Renal pelvis (tissue), 4 donors: Measurements from ENCODE around the gene IGFBP4. TPM values are rescaled to one million over a fixed set of nuclear protein-coding genes. Genes with fewer than 3 reads are reported as not detected.
A peak's percentile ranks its signal among the peaks of the same experiment; 100 is the strongest.

ENCODE experiments used
- DNase-seq: peaks from one replicate; pipeline ENCODE4 v3.0.0-alpha.2; 2013
- polyA plus RNA-seq, 3 donors: library from polyadenylated mRNA; unstranded; fragments of 120-200 nt; gene quantifications; one replicate each; pipeline ENCODE4 v1.2.1, GENCODE V29; 2013; ENCODE audit not compliant: insufficient read length in 3 of 3

IGFBP4 gene
- polyA plus RNA-seq, 3 donors: 341 to 358 (median 349) TPM

DNA sequence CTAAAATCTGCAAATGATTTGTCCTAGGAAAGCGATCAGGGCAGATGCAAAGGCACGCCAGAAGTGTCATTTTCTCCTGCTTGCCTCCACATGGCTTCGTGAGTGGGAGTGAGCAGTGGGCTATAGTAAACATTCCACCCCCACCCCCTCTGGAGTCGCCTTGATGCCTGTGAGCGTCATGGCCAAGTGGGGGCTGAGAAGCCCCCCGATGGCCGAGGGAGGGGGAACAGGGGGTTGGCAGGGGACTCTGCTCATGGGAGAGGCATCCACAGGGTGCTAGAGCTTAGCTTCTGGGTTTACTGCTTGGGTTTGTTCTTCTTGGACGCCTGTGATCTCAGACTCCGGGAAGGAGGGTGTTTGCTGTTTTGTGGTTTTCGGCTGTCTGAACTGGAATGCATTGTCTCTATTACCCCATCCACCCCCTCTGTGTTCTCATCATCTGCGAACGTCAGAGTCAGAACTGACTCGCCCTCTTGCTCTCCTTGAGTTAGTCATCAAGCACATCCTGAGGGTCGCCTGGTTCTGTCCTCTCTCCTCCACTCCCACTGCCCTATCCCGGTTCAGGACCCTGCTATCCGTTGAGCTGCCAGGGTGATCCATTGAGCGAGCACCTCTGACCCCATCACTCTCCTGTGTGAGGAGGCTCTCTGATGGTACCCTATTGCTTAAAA, 42.7 kb downstream of the IGFBP4 start:
- peak; percentile 53 for DNase-seq

DNA sequence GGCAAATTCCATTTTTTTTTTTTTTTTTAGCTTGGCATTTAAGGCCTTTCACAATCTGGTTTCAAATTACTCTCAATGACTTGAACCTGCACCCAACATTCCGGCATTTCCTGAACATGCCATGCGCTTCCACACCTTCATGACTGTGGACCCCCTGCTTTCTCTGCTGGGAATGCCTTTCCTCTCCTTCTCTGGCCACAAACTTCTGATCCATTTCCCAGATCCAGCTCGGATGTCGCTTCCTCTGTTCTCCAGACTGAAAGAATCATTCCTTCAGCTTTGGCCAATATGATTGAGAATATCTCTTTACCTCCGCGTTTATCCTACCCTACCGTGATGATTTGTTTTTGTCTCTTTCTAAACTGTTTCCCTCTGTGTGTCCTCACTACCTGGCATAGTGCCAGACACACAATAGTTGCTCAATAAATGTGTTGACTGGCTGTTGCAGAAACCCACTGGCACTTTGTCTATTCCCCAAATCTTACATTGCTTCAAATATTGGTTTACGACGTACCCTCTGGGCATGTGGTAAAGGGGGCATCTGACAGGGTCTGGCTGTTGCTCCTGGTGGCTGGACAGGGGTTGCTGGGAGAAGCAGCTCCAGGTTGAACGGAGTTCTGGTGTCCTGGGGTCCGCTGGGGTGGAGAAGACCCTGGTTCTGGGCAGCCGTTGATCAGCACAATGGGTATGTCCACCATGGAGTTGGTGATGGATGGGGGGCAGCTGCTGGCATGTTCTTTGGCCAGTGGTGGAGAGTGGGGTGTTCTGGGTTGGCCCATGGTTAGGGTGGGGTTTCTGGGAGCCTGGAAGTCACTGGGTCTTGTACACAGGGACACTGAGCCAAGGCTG, 43.5 kb downstream of the IGFBP4 start:
- DNase-seq: no peak

DNA sequence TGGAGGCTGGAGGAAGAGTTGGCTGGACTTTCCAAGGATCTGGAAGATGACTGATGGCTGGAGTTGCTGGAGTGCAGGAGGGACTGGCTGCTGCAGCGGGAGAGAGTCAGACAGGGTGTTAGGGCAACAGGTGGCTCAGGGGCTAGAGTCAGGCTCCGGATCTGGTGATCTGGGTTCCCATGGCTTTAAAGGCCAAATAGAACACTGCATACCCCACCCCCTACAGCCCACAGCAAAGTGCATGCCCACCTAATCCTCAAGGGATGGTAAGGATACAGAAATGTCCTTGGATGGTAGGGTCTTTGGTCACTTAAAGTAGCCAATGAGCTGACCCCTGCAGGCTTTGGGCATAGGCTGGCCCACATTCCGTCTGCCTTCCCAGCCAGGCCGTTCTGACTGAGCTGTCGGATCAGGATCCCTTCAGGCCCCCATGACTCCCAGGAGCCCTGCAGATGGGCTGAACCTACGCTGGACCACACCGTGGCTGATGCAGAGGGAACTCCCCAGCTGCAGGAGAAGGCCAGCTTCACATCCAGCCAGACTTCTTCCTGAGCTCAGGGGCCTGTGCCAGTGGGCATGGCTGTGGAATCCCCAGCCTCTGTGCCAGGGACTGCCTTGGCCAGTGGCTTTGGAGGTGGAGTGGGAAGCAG, 44.2 kb downstream of the IGFBP4 start:
- DNase-seq: no peak

DNA sequence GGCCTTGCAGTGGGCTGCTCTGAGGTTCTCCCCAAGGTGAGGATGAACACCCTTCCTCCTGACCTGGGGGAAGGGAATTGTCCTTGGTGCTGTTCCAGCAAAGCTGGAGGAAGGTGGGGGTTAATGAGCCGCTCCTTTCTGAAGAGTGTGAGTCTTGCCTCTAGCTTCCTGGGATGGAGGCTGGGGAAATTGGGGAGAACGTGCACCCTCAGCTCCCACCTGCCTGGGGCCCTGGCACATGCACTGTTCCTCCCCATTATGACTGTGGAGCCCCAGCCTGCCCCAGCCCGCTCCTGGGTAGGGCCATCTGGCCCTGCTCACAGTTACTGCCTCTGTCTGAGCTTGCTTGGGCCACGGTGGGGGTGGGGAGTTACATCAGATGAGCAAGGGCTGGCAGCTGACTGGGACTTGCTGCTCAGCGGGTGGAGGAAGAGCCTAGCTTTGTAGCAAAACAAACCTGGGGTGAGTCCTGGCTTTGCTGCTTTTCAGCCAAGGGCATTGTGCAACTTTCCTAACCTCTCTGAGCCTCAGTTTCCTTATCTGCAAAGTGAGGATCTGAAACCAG, 47.1 kb downstream of the IGFBP4 start:
- DNase-seq: peak; percentile 46

DNA sequence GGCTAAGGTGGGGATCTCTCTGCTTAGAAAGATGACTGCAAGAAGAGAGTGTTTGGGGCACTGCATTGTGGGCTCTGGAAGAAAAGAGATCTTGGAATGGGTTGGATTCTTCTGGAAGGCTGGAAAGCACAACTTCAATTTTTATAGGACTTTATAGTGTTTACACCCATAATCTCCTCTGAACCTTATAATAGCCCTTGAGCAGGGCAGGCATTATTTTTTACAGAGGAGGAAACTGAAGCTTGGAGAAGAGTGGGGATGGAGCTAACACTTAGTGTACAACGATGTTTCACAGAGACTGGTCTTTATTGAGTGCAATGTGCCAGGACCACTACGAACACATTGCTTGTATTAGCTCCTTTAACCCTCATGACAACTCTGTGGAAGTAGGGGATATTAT, 47.7 kb downstream of the IGFBP4 start:
- no peak for DNase-seq

DNA sequence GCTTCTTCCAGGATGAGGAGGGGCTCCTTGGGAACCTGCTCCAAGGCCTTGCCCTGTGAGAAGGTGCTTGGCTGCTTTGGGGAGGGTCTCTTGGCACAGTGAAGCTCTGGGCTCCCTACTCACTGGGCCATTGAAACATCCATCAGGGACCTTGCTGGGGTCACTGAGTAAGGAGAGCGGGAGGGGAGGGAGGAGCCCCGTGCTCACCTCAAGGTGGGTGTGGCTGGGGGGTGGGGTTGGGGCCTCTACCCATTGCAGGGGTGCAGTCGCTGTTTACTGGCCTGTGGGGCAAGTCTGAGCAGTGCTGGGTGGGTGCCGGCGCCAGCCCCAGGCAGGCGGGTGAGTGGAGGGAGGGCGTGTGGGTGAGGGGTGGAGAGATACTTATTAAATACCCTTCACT, 48.2 kb downstream of the IGFBP4 start:
- DNase-seq: no peak

DNA sequence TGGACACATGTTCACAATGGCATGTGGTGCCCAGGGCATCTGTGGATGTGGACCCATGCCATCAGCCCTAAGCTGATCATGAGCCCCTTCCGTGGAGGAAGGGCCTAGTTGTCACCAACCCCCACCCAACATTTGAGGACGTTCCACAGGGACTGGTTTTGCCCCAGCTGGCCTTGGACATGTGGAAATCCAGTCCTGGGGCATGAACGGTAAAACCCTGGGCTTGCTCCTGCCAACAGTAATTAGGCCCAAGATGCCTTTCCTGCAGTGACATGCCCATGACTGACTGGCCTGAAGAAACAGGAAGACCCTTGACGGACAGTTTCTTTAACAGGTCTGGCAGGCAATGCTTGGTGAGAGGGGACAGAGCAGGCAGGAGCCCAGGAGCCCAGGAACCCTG, 50.4 kb downstream of the IGFBP4 start:
- no peak for DNase-seq

DNA sequence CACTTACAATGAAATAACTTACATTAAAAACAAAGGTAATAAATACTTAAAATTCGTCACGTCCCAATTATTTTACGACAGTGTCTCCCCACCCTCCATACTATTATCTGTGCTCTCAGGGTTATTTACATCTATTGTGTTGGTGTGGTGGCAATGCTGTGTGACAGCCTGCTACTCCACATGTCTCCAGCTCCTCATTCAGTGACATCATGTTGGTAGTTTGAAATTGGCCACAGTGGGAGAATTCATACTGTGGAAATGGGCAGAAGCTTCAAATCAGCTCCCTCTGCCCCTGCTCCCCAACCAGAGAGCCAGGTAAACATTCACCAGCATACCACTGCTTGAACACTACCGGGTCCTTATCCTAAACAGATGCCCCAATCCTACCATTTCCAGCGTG, 51.9 kb downstream of the IGFBP4 start:
- DNase-seq: no peak

DNA sequence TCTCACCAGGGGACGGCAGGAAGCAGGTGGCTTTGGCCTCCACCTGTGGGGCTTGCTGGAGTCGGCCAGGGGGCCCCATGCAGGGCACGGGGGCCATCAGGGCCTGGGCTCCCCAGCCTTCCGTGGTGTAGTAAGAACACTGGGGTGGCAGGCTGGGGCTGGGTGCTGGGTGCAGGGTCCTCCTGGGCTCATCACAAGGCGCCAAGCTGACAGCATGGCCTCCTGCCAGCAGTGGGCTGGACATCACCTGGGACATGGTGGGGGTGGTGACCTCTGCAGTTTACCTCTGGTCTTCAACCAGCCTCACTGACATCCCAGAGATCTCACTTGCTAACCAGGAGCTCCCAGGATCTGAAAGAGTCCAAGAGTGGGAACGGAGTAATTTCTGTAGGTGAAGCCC, 52.9 kb downstream of the IGFBP4 start:
- no peak for DNase-seq

DNA sequence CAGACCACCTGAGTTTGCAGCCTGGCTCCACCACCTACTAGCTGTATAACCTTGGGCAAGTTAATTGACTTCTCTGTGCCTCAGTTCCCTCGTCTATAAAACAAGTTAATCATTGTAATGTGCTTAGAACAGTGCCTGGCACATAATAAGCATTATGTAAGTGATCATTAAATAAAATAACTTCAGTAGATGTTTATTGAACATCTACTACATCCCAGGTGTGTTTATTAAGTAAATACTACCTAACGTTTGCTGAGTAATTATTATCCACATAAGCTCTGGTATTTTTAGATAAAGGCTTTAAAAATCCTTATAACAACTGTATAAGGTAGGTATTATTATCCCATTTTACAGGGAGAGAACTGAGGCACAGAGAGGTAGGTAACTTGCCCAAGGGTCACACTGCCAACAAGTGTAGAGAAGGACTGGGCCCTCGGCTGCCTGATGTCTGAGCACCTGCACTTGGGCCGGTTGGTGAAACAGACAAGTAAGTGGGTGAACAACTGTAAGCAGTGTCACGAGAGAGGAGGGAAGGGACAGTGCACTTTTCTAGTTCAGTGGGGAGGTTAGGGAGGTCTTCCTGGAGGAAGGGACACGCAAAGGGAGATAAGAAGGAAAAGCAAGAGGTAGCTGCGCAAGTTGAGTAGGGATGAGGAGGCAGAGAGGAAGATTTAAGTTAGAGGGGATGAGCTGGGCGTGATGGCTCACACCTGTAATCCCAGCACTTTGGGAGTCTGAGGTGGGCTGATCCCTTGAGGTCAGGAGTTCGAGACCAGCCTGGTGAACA, 53.6 kb downstream of the IGFBP4 start:
- DNase-seq: no peak

DNA sequence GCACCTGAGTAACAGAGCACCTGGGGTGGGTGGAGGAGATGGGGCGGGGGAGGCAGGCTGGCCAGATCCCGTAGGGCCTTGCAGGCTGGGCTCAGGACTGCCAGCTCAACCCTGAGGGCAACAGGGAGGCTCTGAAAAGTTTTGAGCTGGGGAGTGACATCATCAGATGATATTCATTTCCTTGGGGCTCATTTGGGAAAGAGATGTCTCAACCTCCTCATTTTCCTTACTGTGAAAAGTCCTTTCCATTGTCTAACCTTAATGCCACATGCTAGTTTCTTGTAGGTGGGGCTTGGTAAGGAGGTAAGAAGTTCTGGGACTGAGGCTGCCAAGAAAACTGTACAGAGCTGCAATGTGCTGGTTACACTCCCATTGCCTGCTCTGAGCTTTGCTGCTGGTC, 54.4 kb downstream of the IGFBP4 start:
- no peak for DNase-seq

DNA sequence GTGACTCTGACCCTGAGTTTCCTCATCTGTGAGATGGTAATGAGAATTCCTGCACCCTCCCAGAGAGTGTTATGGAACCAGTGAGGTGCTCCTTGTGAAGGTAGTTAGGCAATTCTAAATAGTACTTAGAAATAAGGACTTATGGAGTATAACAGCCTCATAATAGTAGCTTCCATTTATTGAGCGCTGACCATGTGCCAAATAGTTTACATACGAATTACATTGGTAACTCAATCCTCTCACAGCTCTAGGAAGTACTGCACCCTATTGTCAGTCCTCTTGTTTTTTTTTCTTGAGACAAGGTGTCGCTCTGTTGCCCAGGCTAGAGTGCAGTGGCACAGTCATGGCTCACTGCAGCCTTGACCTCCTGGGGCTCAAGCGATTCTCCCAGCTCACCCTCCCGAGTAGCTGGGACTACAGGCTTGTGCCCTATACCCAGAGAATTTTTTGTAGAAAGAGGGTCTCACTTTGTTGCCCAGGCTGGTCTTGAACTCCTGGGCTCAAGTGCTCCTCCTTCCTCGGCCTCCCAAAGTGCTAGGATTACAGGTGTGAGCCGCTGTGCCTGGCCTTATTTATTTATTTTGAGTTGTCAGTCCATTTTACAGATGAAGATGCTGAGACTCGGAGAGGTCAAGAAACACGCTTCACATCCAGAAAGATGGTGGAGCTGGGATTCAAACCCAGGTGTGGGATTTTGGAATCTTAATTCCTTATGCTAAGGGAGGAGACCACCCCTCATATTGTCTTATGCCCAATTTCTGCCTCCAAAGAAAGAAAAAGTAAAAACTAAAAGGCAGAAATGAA, 55.2 kb downstream of the IGFBP4 start:
- DNase-seq: no peak

DNA sequence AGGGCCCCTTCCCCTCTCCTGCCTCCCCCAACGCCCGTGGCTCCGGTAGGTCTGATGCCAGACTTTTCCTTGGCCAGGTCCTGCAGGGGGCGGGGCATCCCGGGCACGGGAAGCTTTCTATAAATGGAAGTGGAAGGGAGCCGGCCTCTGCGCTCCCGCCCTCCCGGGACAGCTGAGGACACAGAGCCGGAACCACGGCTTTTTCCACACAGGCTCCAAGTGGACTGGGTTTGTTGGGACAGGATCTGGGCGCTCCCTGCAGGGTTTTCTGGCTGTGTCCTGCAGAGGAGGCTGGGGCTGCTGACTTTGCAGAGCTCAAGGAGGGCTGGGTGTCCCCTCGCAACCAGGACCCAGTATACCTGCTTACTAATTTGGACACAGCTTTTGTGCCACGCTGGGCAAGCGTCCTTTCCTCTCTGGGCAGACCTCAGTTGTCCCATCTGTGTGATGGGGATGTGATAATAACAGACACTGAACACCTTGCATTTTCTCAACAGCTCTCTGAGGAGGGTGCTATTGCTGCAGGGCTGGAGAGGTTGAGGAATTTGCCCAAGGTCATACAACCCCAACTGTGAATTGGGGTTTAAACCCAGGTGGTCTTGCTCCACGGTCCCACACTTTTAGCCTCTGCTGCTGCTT, 56.4 kb downstream of the IGFBP4 start:
- DNase-seq: peak; percentile 65

DNA sequence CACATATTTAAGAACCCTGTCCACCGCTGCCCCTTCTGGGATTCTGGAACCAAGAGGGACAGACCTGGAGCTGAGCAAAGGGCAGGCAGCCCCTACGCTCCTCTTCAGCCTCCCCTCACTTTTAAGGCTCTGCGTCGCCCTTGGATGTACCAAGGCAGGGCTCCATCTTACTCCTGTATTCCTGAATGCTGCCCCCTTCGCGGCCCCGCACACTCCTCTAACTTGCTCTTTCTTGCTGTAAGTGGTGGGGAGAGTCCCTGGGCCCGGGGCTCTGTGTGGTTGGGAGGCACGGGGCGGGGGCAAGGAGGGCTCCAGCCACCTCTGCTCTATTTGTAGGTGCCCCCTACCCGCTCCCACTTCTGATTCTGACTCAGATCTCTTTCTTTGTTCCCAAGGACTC, 56.9 kb downstream of the IGFBP4 start:
- DNase-seq: no peak

DNA sequence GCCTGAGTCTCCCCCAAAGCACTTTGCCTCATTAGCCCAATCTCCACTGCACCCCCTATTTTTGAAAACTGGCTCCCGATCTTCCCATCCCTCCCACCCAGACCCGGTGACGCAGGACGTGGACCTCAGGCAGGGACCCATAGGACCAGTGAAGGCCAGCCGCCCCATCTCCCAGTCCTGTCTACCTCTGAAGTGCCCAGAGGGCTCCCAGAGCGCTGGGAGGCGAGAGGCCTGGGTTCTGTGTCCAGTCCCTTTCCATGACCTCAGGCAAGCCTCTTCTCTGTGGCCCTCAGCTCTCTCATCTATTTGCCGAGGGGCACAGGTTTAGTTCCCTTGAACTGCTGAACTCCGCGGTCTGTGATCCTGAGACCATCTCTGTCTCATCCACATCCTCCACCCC, 57.5 kb downstream of the IGFBP4 start:
- no peak for DNase-seq

DNA sequence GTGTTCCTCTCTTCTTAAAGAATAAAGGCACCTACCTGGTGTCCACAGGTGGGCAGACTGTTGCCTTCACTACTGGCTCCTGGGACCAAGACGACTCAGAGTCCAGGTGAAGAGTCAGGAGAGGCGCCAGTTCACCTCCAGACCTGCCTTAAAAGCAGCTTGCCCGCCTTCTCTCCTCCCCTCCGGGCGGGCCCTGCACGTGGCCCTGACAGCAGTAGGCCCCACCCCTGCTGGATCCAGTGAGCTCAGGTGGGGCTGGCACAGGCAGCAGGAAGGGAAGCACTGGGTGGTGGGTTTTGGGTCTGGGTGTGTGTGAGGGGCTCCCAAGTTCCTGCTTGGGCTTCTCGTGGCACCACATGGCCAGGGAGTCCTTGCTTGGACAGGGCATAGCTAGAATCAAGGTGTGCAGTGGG, 58.3 kb downstream of the IGFBP4 start, which contains the start of gene TNS4:
Gene TNS4, minus strand, starts transcription at position 125 of the 413 bp plus-strand sequence. CDS start 5,198 bp downstream, outside the sequence.
- DNase-seq: no peak

DNA sequence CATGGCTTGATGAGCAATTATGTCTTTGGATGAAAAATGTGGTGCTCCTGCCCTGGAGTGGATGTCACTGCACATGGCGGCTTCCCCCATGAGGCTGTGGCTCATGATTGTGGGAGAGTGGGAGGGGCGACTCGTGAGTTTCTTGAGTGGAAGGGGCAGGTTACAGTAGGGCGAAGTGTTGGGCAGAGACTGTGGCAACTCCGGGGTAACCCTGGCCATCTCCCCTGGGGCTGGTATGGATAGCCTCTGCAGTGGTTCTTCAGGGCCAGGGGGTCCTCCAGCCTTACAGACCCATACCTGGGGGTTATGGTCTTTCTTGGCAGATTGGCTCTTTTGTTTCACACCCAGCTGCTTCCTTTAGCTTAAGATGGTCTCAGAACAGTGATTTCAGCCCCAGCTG, 59.5 kb downstream of the IGFBP4 start:
- DNase-seq: no peak

DNA sequence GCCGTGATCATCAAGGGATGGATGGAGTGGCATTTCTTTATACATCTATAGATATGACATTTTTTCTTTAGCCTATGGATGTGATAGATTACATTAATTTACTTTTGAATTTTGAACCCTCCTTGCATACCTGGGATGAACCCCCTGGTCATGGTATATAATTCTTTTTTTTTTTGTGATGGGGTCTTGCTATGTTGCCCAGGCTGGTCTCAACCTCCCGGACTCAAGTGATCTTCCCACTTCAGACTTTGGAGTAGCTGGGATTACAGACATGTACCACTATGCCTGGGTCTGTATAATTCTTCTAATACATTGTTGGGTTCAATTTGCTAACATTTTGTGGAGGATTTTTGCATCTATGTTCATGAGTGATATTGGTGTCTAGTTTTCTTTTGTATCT, 59.9 kb downstream of the IGFBP4 start:
- DNase-seq: no peak

DNA sequence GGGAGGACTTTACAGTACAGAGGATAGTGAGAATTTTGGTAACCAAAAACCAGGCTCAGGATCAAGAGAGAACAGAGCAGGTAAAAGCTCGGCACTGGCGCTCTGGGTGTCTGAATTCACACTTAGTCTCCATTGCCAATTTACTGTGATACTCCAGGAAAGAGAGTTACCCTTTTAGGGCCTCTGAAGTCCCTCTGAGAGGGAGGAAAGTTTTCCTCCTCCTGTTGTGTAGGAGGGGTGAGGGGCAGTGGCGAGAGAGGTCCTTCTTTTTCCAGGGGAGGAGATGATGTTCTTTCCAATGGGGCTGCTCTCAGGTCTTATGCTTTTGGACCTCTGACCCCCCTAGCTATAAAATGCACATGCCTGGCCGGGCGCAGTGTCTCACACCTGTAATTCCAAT, 63.5 kb downstream of the IGFBP4 start:
- no peak for DNase-seq
